Myocyte (in vitro differentiated cells): ENCODE results near the gene ABCD2. TPM values are rescaled to one million over a fixed set of nuclear protein-coding genes. Genes with fewer than 3 reads are reported as not detected.
"Not testable (repeated sequence)": the region's sequence is repeated elsewhere in the genome, so short reads cannot be mapped to it uniquely, and the experiment has no call there.

Experiments
- DNase-seq: peaks from one replicate; pipeline ENCODE4 v3.0.0-alpha.2; 2012; ENCODE audit warnings: low read depth
- polyA plus RNA-seq: library from polyadenylated mRNA; unstranded; fragments of >200 nt; gene quantifications from one replicate; pipeline ENCODE4 v1.2.1, GENCODE V29; 2012; ENCODE audit warnings: missing spikeins
- total RNA-seq: library from RNA; depleted of rRNA; stranded (reverse); fragments of >200 nt; gene quantifications from 2 replicates; pipeline ENCODE4 v1.2.3, GENCODE V29; 2014

ABCD2 gene
- 0.26 and 0.45 TPM in 2 replicates for total RNA-seq
- 0.03 TPM for polyA plus RNA-seq

GRCh38 chr12:39619660-39620433 lies at the start of gene ABCD2:
Gene ABCD2, minus strand, starts transcription at chr12:39619803. Its CDS starts 188 bp downstream, at chr12:39619615.
- peak; percentile 73 for DNase-seq

GRCh38 chr12:39660101-39660500 lies 40.5 kb upstream of the ABCD2 start:
- no peak for DNase-seq

- no peak for DNase-seq
These were observed 27.8 kb upstream of the ABCD2 start for GRCh38 chr12:39647383-39647782.

- no peak for DNase-seq
These were observed 27.4 kb upstream of the ABCD2 start for GRCh38 chr12:39646963-39647362.

GRCh38 chr12:39643052-39643451 lies 23.4 kb upstream of the ABCD2 start:
- DNase-seq: no peak

- DNase-seq: no peak
These were observed 19.2 kb upstream of the ABCD2 start for GRCh38 chr12:39638840-39639239.

- DNase-seq: peak; percentile 3
These were observed 18.6 kb upstream of the ABCD2 start for GRCh38 chr12:39638178-39638577.

- DNase-seq: no peak
These were observed 13.1 kb upstream of the ABCD2 start for GRCh38 chr12:39632670-39633069.

- no peak for DNase-seq
These were observed 9.2 kb upstream of the ABCD2 start for GRCh38 chr12:39628836-39629235.

GRCh38 chr12:39627914-39628313 lies 8.3 kb upstream of the ABCD2 start:
- no peak for DNase-seq

GRCh38 chr12:39626033-39626814 lies 6.6 kb upstream of the ABCD2 start:
- DNase-seq: no peak

GRCh38 chr12:39623919-39624318 lies 4.3 kb upstream of the ABCD2 start:
- no peak for DNase-seq

- DNase-seq: not testable (repeated sequence)
These were observed 3.6 kb upstream of the ABCD2 start for GRCh38 chr12:39623160-39623559.

GRCh38 chr12:39622306-39622705 lies 2.7 kb upstream of the ABCD2 start:
- no peak for DNase-seq

GRCh38 chr12:39621670-39622069 lies 2.1 kb upstream of the ABCD2 start:
- DNase-seq: no peak

GRCh38 chr12:39620659-39621658 lies 1.4 kb upstream of the ABCD2 start:
- no peak for DNase-seq

GRCh38 chr12:39619316-39619659 lies 315 bp downstream of the ABCD2 start:
- no peak for DNase-seq

- DNase-seq: no peak
These were observed 902 bp downstream of the ABCD2 start for GRCh38 chr12:39618701-39619100.

GRCh38 chr12:39617887-39618286 lies 1.7 kb downstream of the ABCD2 start:
- DNase-seq: no peak

GRCh38 chr12:39616666-39617065 lies 2.9 kb downstream of the ABCD2 start:
- DNase-seq: no peak

GRCh38 chr12:39616251-39616650 lies 3.4 kb downstream of the ABCD2 start:
- DNase-seq: no peak
